Gastrocnemius medialis (tissue), 4 donors: ENCODE data around the gene LSM5. TPM values are rescaled to one million over a fixed set of nuclear protein-coding genes. Genes with fewer than 3 reads are reported as not detected.

Experiments
- ATAC-seq, 2 donors: fragments of 150-250 bp; one replicate each; pipeline ENCODE4 v1.9.1; 2016
- DNase-seq, 2 donors: peaks; one replicate each; pipeline ENCODE4 v3.0.0-alpha.2; 2019
- H3K27ac ChIP-seq, 4 donors: fragments of 200-600 bp; sonication (generic); 1 replicate in 1 of 4; 2 replicates in 3 of 4; pipeline ENCODE4 v1.5.1; 2016 to 2018; ENCODE audit warnings: mild to moderate bottlenecking in 2 of 4, moderate library complexity in 1 of 4
- H3K27me3 ChIP-seq, 3 donors: fragments of 200-600 bp; sonication (generic) in 2 of 3; 1 replicate in 1 of 3; 2 replicates in 2 of 3; pipeline versions ENCODE4 v1.5.1 to v1.6.0; 2016 to 2019; ENCODE audit warnings: mild to moderate bottlenecking in 1 of 3, moderate library complexity in 1 of 3
- H3K36me3 ChIP-seq, 2 donors: fragments of 200-600 bp; sonication (generic) in 1 of 2; one replicate each; pipeline ENCODE4 v1.5.1; 2017 to 2018
- H3K4me1 ChIP-seq, 2 donors: fragments of 200-600 bp; sonication (generic) in 1 of 2; one replicate each; pipeline ENCODE4 v1.5.1; 2016 to 2017; ENCODE audit warnings: mild to moderate bottlenecking in 2 of 2
- H3K4me3 ChIP-seq, 4 donors: fragments of 200-600 bp; sonication (generic) in 3 of 4; 1 replicate in 1 of 4; 2 replicates in 3 of 4; pipeline ENCODE4 v1.5.1; 2016 to 2019; ENCODE audit warnings: mild to moderate bottlenecking in 2 of 4
- H3K9me3 ChIP-seq, 3 donors: fragments of 200-600 bp; sonication (generic) in 2 of 3; 1 replicate in 1 of 3; 2 replicates in 2 of 3; pipeline ENCODE4 v1.5.1; 2016 to 2019
- POLR2A ChIP-seq, 2 donors: fragments of 450-650 bp; IDR thresholded peaks; one replicate each; pipeline ENCODE4 v1.6.1; 2017; ENCODE audit warnings: antibody characterized with exemption in 2 of 2, mild to moderate bottlenecking in 2 of 2, moderate library complexity in 2 of 2
- in situ Hi-C, 4 donors: fragments of 200-750 bp; cut with MboI; loops; one replicate each; pipeline versions ENCODE4 v1.15.0 to v1.8.0; 2017; ENCODE audit warnings: low sequenced_read_pairs in 4 of 4
- intact Hi-C: fragments of 100-400 bp; cut with DNase I; formaldehyde crosslinking; loops from one replicate; pipeline ENCODE4 v1.15.1; 2023; ENCODE audit warnings: low total_unique reads
- total RNA-seq, 4 donors: library from RNA; depleted of rRNA; stranded (reverse); fragments of >200 nt; gene quantifications; one replicate each; pipeline versions ENCODE4 v1.1.0 to v1.2.3, GENCODE V29; 2016
- TF ChIP-seq, protein P1 (sequence below), 5 experiments: fragments of 450-650 bp in 3 of 5; fragments of 200-600 bp in 2 of 5; sonication (generic) in 2 of 5; IDR thresholded peaks in 4 of 5; conservative IDR thresholded peaks in 1 of 5; 1 replicate in 4 of 5; 2 replicates in 1 of 5; pipeline ENCODE4 v1.5.1; 2016 to 2019; ENCODE audit warnings: antibody characterized with exemption in 5 of 5, mild to moderate bottlenecking in 3 of 5, moderate library complexity in 3 of 5

The LSM5 gene
- total RNA-seq, 4 donors from 2014 or later = 11.7 to 28.7 (median 14.8) TPM

DNA sequence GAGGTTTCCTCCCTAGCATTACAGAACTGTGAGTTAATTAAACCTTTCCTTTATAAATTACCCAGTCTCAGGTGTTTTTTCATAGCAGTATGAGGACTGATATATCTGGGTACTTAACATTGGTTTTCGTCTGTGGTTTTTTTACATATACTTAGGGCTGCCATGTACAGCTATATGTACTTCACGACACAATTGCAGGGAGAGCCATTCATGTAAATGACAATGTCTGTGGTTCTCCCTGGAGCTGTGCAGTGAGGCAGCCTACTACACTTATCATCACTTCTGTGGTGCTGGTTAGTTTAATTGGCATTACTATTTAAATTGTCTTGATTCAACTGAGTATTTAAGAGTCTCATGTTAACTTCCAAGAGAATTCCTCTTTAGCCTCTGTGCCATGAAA, 45.8 kb upstream of the LSM5 start:
- Histone ChIP-seq H3K4me3 (no peak overlapping the region), H3K4me1 (peaks cover 10 to 20% of the 10 kb centered on the region in 2 donors), H3K36me3 (no peaks in the 10 kb centered on the region), H3K27me3 (no peaks in the 10 kb centered on the region), H3K27ac (no peak overlapping the region), H3K9me3 (no peaks in the 10 kb centered on the region)
- TF ChIP-seq, protein P1, sequence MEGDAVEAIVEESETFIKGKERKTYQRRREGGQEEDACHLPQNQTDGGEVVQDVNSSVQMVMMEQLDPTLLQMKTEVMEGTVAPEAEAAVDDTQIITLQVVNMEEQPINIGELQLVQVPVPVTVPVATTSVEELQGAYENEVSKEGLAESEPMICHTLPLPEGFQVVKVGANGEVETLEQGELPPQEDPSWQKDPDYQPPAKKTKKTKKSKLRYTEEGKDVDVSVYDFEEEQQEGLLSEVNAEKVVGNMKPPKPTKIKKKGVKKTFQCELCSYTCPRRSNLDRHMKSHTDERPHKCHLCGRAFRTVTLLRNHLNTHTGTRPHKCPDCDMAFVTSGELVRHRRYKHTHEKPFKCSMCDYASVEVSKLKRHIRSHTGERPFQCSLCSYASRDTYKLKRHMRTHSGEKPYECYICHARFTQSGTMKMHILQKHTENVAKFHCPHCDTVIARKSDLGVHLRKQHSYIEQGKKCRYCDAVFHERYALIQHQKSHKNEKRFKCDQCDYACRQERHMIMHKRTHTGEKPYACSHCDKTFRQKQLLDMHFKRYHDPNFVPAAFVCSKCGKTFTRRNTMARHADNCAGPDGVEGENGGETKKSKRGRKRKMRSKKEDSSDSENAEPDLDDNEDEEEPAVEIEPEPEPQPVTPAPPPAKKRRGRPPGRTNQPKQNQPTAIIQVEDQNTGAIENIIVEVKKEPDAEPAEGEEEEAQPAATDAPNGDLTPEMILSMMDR (IDR thresholded peaks at IDR 0.05 in 4 of 5, conservative IDR thresholded peaks at IDR 0.05 in 1 of 5) = no peak
- TF ChIP-seq POLR2A (IDR thresholded peaks at IDR 0.05) = no peak
- in situ Hi-C loops = no loop called here
- ATAC-seq (no peak), DNase-seq (no peak)
- intact Hi-C loops = no loop called here

DNA sequence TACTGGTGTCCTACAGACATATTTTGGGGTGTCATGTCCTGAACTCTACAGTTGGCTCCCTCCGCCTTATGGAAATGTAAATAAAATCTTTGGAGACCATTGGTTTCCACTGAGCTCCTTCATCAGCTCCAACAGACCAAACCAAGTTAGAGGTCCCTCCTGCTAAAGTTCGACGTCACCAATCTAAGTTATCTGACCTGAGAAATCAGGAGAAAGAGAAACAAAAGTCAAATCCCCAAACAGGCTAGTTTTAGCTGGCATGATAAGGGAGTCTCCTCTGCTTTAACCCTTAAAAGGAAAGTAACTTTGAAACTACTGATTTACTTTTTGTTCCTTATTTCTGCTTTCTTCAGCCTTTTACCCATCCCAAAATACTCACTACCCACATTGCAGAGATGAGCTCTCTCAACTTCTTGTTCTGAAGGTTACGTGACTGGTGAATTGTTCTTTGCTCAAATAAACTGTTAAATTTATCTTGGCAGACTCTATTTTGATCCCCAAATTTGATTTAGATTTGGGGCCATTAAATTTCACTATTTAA, 45.1 kb upstream of the LSM5 start:
- Histone ChIP-seq H3K4me1 (peaks cover 10 to 20% of the 10 kb centered on the region in 2 donors), H3K9me3 (no peaks in the 10 kb centered on the region), H3K27ac (no peak overlapping the region), H3K4me3 (no peak overlapping the region), H3K27me3 (no peaks in the 10 kb centered on the region), H3K36me3 (no peaks in the 10 kb centered on the region)
- in situ Hi-C loops = no loop called here
- TF ChIP-seq, protein P1 (IDR thresholded peaks at IDR 0.05 in 4 of 5, conservative IDR thresholded peaks at IDR 0.05 in 1 of 5) = no peak
- no peak for TF ChIP-seq POLR2A (IDR thresholded peaks at IDR 0.05)
- intact Hi-C loops = no loop called here
- no peak for DNase-seq
- ATAC-seq = no peak

DNA sequence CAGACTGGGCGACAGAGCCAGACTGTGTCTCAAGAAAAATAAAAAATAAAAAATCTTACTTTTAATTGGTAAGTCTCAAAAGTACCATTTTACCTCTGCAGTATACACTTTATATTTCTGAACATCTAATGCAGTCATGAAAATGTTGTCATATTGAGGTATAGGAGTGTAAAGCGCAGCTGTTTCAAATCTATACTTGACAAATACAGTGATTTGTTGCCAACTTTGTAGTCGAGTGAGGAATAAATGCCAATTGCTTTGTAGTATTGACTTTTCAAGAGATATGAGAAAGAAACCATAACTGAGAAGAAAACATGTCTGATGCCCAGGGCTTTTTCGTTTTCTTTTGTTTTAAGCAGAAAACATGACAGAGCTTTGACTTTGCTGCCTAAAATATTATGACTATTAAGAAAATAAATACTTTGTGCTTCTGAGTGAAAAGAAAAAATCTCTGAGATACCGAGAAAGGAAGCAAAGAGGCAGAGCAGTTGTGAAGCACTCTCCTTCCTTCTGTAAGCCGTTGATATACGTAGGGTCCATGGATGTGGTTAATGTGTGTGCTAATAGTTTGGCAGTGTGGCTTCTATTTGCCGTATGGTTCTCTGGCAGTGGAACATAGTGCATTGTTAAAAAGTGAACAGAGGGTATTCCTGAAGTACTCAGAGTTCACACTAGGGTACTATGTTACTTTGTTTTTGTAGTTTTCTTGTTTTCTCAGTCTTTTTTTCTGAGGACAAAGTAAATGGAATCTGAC, 43.3 kb upstream of the LSM5 start:
- intact Hi-C loops (loop anchor here (5.0 kb wide), 1 partner anchor 41 kb away; the partner anchor contains the start of gene LSM5), in situ Hi-C loops (no loop called here)
- Histone ChIP-seq H3K4me1 (peaks cover 10 to 20% of the 10 kb centered on the region in 2 donors), H3K27me3 (no peaks in the 10 kb centered on the region), H3K9me3 (no peaks in the 10 kb centered on the region), H3K36me3 (no peaks in the 10 kb centered on the region), H3K27ac (peak overlapping the region in 1 of 4 donors; percentile 7), H3K4me3 (no peak overlapping the region)
- TF ChIP-seq POLR2A (IDR thresholded peaks at IDR 0.05) = no peak
- TF ChIP-seq, protein P1 (IDR thresholded peaks at IDR 0.05 in 4 of 5, conservative IDR thresholded peaks at IDR 0.05 in 1 of 5) = no peak
- DNase-seq (no peak), ATAC-seq (no peak)

DNA sequence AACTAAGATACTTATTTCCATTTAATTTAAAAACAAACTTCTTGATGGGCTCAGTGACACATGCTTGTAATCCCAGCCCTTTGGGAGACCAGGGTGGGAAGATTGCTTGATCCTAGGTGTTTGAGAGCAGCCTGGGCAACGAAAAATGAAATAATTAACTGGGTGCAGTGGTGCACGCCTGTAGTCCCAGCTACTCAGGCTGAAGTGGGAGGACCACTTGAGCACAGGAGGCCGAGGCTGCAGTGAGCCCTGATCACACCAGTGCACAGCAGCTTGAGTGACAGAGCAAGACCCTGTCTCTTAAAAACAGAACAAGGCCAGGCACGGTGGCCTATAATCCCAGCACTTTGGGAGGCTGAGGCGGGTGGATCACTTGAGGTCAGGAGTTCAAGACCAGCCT, 42.5 kb upstream of the LSM5 start:
- H3K27ac ChIP-seq = peak overlapping the region in 1 of 4 donors; percentile 52
- no peaks in the 10 kb centered on the region for H3K9me3 ChIP-seq
- intact Hi-C loops (loop anchor here (5.0 kb wide), 1 partner anchor 40 kb away; the partner anchor contains the start of gene LSM5), in situ Hi-C loops (no loop called here)
- no peaks in the 10 kb centered on the region for H3K27me3 ChIP-seq
- no peak overlapping the region for H3K4me3 ChIP-seq
- peaks cover 10 to 20% of the 10 kb centered on the region in 2 donors for H3K4me1 ChIP-seq
- H3K36me3 ChIP-seq = no peaks in the 10 kb centered on the region
- TF ChIP-seq, protein P1 (IDR thresholded peaks at IDR 0.05 in 4 of 5, conservative IDR thresholded peaks at IDR 0.05 in 1 of 5) = no peak
- no peak for TF ChIP-seq POLR2A (IDR thresholded peaks at IDR 0.05)
- ATAC-seq (peak in 1 of 2 donors; percentile 21), DNase-seq (no peak)
